ENCODE results near the gene GRID1.

Gene GRID1

DNA sequence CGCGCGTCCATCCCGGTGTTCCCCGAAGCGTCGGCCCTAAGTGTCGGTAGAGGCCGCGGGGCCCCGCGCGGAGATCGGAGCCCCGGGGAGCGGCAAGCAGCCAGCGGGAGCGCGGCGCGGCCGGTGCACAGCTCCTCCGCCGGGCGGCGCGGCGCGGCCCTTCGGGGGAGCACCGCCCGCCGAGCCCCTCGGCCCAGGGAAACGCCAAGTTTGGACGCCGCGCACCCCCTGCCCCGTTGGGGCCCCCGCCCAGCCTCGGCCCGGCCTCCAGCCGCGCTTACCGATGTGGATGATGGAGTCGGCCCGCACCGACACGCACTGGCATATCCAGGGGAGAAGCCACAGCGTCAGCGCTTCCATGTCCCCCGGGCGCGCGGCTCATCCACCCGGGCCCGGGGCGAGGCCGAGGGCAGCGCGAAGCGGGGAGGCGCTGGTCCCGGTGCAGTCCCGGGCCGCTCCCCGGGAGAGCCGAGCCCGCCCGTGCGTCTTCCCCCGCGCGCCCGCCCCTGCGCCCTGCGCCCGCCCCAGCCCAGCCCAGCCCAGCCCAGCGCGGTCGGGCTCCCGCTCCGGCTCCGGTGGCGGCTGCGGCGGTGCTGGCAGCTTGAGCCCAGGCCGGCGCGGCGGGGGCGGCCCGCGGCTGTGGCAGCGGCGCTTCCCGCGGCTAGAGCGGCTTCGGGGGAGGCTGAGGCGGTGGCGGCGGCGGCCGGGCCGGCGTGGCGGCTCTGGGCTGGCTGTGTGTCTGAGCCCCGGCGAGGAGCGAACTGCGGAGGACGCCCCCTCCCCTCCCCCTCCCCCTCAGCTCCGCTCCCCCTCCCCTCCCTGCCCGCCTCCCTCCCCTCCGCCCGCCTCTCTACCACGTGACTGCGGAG, at the start of gene GRID1:
Gene GRID1 (minus strand): TSS at position 763 of the 869 bp plus-strand sequence.
- DNase-seq: no peak

DNA sequence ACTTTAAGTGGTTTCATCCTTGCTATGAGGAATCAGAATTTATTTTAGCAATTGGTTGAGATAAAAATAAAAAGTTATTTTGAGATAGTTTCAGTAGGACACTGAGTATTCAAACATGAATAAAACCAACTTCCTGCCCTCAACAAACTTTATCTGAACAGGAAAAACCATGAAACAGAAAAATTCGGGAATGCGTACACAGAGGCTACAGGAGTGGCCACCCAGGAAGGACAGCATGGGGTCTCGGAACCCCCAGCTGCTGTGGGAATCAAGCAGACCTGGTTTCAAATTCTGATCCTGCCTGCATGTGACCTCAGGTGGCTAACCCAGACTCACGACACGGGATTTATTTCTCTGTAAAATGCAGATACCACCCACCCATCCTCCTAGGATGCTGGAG, 49.0 kb upstream of the GRID1 start:
- no peak for DNase-seq

DNA sequence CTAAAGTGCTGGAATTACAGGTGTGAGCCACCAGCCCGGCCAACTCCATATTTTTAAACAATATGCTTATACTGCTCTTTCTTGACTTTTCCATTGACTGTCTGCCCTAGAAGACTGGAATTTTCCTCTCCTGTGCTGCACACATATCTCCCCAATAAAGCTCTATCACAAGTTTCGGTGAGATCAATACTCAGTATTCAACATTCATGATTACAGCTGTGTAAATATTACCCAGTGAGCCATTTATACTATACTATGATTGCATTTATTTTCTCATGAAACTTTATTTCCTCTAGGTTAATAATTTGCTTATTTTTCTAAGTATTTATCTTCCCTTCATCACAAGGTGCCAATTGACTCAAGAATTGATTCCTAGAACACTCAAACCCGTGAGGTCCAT, 48.5 kb upstream of the GRID1 start:
- DNase-seq: no peak

DNA sequence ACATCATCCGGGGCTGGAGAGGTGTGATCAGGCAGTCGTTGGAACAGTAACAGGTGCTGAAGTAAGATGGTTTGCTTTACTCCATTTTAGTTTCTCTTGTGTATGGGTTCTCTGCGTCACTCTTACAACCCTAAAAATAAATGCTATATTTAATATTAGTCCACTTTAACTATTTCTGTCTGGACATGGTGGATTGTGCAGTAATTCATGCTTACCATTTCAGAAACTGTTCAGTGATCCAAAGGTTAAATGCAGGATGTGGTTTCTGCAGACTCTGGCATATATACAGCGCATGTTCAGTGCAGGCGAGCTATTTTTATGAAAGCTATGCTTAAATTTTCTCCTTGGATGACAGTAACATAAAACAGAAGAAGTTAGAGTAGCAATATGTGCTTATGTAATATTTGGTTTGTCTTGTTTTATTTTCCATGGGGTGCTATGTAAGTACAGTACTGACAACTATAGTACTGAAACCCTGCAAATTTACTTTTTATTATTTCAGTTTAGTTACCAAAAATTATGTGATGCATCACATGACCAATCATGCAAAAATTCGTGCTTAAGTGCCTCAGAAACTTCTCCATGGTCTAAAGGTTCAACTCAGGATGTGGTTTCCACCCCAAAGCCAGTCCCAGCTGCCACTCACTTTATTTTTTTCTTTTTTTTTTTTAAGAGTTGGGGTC, 46.6 kb upstream of the GRID1 start:
- DNase-seq: no peak

- no peak for DNase-seq
Measured at GRCh38 chr10:86411852-86412560, 45.4 kb upstream of the GRID1 start.

GRCh38 chr10:86411281-86411841, 44.8 kb upstream of the GRID1 start:
- DNase-seq: no peak

DNA sequence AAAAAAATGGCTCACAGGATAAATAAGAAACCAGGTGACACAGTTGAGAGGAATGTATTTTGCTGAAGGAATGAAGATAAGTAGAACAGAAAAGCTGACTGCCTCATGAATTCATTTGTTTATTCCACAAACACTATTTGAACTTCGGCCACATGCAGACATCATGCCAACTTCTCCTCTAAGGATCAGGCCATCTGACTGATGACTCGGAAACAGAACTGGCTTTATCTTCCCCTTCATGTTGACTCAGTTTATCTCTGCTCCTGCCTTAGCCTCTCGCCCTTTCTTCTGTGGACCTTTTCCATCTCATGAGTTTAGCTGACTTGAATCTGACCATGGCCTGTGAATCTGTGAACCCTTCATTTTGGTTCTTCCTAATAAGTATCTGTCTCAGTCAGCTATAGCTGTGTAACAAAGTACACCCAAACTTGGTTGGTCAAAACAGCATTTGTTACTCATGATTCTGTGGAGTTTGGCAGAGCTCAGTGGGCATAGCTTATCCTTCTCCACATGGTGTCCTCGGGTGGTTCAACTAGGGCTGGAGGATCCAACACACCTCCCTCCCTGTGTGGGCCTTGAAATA, 44.0 kb upstream of the GRID1 start:
- DNase-seq: no peak

GRCh38 chr10:86409183-86409582, 42.6 kb upstream of the GRID1 start:
- DNase-seq: no peak

- no peak for DNase-seq
Measured at GRCh38 chr10:86403183-86403797, 36.7 kb upstream of the GRID1 start.

- peak; percentile 23 for DNase-seq
Measured at GRCh38 chr10:86402283-86402941, 35.8 kb upstream of the GRID1 start.

GRCh38 chr10:86401588-86402282, 35.1 kb upstream of the GRID1 start:
- DNase-seq: no peak

DNA sequence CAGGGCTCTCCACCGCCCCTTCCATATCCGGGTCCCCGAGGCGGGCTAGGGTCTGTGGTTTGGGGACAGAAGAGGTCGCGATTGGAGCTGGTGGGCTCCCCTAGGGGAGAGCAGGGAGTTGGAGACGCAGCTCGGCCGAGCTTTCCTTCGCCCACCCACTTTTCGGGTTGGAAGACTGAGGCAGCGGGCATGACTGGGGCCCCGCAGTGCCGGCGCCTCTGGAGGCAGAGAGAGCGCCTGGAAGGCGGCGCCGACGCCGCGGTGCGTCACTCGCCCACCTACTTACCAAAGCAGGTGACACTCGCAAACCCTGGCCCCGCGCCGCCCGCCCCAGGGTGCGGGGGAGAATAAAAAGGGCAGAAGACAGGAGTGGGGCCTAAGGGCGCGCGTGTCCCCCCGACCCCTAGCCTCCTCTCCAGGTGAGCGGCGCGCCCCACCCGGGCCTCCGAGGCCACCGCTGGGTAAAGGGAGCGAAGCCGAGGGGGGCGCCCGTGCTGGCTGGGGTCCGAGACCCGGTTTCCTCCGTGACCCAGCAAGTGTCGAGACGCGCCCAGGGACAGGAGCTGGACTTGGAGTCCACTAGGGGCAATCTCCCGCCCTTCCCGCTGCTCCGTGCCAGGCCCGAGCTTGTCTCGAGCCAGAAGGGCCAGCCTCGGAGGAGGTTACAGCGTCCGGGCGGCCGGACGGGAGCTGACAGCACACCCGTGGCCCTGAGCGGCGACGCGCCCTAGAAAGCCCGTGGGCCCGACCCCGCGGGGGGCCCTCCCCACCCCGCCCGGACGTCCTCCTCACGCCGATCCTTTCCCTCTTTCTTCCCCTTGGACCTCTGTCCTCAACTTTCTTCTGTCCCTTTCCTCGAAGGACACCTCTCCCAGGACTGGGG, 34.4 kb upstream of the GRID1 start:
- DNase-seq: no peak

GRCh38 chr10:86399879-86400704, 33.5 kb upstream of the GRID1 start:
- DNase-seq: peak; percentile 67

GRCh38 chr10:86399514-86399878, 32.9 kb upstream of the GRID1 start:
- DNase-seq: no peak

GRCh38 chr10:86397120-86397519, 30.5 kb upstream of the GRID1 start:
- no peak for DNase-seq

DNA sequence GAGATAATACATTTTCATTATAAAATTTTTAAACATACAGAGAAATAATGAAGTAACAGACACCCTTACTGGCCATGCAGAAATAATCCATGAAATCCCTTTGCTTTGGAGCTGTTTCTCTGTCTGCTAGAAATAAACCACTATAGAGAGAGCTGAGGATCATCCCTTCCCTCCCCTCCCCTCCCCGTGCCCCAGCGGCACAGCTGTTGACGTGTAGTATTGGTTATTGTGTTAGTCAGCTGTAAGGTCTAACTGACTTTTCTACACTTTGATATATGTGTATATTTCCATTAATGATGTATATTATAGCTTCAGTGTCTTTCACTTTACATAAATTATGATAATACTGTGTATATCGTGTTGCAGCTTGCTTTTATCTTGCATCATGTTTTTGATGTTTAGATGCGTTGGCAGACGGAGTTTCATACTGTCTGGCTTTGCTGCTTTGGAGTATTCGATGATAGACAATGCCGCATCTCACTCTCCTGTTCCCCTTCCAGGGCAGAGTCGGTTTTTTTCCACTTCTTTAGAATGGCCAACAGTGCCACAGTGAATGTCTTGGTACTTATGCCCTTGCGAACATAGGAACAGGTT, 27.4 kb upstream of the GRID1 start:
- no peak for DNase-seq

- no peak for DNase-seq
Measured at GRCh38 chr10:86393362-86393761, 26.8 kb upstream of the GRID1 start.

DNA sequence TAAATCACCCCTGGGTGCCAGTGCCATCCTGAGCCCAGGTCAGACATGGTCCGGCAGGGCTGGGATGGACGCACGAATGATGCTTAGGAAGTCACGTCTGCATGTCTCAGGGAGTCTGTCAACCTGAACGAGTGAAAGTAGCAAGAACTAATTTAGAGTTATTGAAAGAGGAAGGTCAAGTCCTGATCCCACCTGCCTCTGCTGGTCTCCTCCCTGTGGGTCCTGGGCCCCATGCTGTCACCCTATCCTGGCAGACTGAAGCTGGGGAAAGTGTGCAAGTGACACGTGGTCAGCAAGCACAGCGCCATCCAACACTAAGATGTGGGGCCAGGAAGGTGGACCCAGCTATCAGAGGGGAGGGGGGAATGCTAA, 26.1 kb upstream of the GRID1 start:
- no peak for DNase-seq

Measured in DMS79 (cell line).